Measurements from ENCODE around the gene FREY1. TPM values are rescaled to one million over a fixed set of nuclear protein-coding genes. Genes with fewer than 3 reads are reported as not detected.

Gene FREY1
- total RNA-seq, 1 donor from 2014 or later, result not detected

DNA sequence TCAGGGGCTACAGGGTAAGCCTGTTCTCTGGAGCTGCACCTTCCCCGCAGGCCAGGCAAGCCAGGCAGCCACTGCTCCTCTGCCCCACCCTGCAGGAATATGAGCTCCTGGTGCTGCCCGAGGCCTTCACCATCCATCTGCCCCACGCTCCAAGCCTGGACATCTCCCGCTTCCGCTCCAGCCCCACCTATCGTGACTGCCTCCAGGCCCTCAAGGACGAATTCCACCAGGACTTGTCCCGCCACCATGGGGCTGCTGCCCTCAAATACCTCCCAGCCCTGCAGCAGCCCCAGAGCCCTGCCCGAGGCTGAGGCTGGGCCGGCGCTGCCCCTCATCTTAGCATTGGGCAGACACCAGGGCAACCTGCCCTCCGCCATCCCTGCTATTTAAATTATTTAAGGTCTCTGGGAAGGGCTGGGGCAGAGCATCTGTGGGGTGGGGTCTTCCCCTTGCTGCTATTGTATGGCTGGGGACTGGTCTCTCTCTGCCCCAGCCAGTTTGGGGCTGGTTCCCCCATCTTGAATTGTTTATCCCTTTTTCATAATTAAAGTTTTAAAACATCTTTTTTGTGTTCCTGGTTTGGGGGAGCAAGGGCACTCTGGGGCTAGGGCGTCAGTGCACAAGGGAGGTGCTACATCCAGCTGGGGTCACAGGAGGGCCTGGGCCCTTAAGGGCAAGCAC lies 21.6 kb upstream of the FREY1 start:
- no peak for DNase-seq (ENCODE audit: low spot score)

DNA sequence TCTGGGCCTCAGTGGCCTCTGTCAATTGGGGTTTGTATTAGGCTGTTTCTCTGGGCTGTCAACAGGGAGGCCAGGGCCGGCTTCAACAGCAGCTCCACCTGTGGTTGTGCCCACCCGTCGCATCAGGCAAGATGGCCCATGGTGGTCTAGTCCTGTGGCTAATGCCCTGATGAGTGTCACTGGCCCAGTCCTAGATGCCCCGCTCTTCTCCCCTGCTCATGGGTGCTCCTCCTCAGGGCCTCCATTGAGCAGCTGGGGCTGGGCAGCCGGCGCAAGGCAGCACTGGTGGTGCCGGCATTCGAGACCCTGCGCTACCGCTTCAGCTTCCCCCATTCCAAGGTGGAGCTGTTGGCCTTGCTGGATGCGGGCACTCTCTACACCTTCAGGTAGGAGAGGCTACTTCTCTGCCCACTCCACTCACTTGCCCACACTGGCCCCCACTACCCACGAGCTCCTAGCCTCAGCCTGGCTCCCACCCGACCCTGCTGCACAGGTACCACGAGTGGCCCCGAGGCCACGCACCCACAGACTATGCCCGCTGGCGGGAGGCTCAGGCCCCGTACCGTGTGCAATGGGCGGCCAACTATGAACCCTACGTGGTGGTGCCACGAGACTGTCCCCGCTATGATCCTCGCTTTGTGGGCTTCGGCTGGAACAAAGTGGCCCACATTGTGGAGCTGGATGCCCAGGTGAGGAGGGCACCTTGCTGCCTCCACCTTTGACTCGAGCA lies 20.8 kb upstream of the FREY1 start:
- DNase-seq (ENCODE audit: low spot score), result no peak

- DNase-seq (ENCODE audit: low spot score), result no peak
These were observed 20.2 kb upstream of the FREY1 start for GRCh38 chr11:45927332-45927683.

DNA sequence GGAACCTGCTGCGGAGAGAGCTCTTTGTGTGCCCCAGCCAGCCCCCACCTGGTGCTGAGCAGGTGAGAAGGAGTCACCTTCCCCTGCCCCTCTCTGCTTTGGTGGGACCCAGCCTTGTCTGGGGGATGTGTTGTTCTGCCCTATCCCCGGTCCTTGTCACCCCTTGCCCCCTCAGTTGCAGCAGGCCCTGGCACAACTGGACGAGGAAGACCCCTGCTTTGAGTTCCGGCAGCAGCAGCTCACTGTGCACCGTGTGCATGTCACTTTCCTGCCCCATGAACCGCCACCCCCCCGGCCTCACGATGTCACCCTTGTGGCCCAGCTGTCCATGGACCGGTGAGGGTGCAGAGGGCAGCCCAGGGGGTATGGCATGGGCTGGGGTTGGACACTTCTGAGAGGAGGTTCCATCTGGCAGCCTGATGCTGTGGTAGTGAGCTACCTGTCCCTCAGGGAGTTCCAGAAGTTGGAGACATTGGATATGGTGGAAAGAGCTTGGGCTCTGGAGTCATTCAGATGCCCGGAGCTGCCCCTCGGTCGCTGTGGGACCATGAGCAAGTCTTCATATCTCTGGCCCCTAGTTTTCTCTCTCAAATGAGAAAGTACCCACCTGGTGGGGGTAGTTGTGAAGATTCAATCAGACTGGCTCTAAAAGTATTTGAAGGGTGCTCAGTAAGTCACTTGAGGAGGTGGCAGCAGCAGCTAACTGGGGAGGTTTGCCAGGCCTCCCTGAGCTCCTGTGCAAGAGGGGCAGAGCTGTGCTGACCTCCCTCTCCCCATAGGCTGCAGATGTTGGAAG lies 19.7 kb upstream of the FREY1 start:
- DNase-seq (ENCODE audit: low spot score), result no peak

- DNase-seq (ENCODE audit: low spot score), result no peak
These were observed 18.9 kb upstream of the FREY1 start for GRCh38 chr11:45926001-45926401.

DNA sequence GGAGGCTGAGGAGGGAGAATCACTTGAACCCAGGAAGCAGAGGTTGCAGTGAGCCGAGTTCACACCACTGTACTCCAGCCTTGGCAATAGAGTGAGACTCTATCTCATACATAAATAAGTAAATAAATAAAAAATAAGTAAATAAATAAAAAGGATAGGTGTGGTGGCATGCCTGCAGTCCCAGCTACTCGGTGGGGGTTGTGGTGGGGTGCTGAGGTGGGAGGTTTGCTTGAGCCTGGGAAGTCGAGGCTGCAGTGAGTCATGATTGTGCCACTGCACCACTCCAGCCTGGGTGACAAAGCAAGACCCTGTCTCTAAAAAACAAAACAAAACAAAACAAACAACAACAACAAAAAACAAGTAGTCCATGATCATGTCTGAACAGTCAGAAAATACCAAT lies 18.5 kb upstream of the FREY1 start:
- no peak for DNase-seq (ENCODE audit: low spot score)

GRCh38 chr11:45924927-45925326 lies 17.9 kb upstream of the FREY1 start:
- DNase-seq (ENCODE audit: low spot score), result no peak

DNA sequence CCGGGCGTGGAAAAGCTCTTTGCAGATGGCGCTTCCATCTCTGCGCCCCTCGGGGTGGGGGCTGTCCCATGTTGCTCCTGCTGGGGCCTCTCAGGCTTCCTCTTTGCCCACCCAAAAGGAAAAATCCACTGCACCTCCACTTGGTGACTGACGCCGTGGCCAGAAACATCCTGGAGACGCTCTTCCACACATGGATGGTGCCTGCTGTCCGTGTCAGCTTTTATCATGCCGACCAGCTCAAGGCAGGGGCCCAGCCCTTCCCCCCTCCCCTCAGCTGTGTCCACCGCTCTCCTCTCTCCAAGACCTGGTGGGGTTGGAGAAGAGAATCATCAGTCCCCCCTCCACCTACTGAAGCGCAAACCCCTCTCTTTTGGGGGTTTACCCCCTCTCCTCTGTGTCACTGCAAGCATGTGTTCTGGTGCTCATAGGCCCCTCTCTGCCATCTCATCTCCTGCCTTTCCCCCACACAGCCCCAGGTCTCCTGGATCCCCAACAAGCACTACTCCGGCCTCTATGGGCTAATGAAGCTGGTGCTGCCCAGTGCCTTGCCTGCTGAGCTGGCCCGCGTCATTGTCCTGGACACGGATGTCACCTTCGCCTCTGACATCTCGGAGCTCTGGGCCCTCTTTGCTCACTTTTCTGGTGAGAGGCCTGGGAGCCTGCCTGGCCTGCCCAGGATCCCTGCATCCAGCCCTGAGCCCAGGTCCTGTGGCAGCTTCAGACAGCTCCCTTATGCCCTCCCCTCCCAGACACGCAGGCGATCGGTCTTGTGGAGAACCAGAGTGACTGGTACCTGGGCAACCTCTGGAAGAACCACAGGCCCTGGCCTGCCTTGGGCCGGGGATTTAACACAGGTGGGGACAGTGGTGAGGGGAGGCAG lies 17.2 kb upstream of the FREY1 start:
- DNase-seq (ENCODE audit: low spot score), result no peak

- DNase-seq (ENCODE audit: low spot score), result no peak
These were observed 15.5 kb upstream of the FREY1 start, which contains the start of gene LARGE2 for GRCh38 chr11:45922425-45923082. TSS of gene LARGE2 (plus strand) at chr11:45922656. CDS start at chr11:45922883, 227 bp downstream.

- no peak for DNase-seq (ENCODE audit: low spot score)
These were observed 14.7 kb upstream of the FREY1 start for GRCh38 chr11:45921561-45922424.

- no peak for DNase-seq (ENCODE audit: low spot score)
These were observed 13.7 kb upstream of the FREY1 start for GRCh38 chr11:45920531-45921477.

DNA sequence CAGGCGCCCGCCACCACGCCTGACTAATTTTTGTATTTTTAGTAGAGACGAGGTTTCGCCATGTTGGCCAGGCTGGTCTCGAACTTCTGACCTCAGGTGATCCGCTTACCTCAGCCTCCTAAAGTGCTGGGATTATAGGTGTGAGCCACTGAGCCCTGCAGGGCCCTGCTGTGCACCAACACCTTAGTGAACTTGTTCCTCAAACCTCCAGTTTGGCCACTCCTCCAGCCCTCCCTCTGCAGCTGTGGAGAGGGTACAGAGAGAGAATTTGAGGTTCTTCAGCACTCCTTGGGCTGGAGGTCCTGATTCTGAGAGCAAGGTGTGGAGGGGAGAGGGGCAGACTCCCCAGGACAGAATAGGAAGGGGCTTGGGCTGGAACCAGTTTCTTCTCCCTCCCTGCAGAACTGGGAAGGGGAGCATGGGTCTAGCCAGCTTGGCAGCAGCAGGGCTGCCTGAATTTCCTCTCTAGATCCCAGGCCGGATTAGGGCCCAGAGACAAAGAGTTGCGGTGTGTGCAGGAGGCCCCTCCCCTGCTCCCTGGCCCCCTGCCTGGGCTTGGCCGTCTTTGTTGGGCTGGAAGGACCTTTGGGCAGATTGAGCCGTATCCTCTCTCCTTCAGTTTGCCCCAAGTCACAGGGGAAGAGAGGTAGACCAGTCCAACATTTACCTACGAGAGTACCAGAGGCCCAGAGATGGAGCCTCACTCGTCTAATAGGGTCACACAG lies 12.9 kb upstream of the FREY1 start:
- DNase-seq (ENCODE audit: low spot score), result no peak

DNA sequence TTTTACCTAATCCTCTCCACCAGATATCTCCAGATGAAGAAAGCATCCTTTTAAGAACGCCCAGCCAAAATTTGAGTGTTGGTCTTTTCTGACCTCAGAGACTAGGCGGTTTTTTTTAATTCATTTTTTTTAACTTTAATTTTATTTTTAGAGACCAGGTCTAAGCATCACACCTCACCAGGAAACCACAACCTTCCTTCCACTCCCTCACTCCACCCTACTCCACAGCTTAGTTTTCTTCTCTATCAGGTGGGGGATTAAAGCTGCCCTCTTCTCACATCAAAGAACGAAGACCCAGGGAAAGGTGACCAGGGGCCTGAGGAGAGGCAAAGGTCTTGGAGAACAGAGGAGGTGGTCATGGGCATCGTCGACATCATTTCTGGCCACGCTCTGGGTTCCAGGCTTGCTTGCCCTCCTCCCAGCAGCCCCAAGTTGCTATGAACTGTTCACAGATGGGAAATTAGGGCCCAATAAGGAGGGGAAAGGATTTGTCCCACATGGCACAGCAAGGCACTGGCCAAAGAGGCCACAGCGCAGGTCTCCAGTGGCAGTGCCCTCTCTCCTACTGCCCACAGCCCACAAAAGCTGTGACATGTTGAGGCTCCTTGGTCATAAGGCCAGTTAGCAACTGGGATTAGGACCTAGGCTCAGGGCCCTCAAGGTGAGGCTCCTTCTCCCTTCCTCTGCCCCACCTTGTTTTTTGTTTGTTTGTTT lies 12.0 kb upstream of the FREY1 start:
- DNase-seq (ENCODE audit: low spot score), result no peak

GRCh38 chr11:45918331-45918941 lies 11.4 kb upstream of the FREY1 start:
- peak; percentile 71 for DNase-seq (ENCODE audit: low spot score)

GRCh38 chr11:45917623-45918330 lies 10.7 kb upstream of the FREY1 start, which contains the start of gene PEX16:
TSS of gene PEX16 (minus strand) at chr11:45917877. CDS start at chr11:45917811, 66 bp downstream.
- peak; percentile 100 for DNase-seq (ENCODE audit: low spot score)

DNA sequence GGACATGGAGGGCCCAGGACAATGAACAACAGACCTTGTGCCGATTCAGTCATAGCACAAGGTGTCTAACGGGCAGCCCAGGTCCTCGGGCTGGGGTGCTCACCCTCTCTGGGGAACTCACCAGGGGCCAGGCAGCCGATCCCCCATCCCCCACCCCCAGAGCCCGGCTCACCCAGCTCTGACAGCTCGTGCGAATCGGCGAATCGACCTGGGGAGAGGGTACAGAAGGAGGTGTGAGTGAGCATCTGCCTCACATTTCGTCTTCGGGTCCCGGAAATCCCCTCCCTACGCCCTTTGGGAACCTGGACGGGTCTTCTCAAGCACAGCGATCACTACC lies 10.2 kb upstream of the FREY1 start:
- no peak for DNase-seq (ENCODE audit: low spot score)

Measured in umbilical cord (tissue), 2 donors.